Prostate gland (tissue), 2 donors: Measurements from ENCODE around the gene MYMK. TPM values are rescaled to one million over a fixed set of nuclear protein-coding genes. Genes with fewer than 3 reads are reported as not detected.

ENCODE experiments used
- DNase-seq: peaks from one replicate; pipeline ENCODE4 v3.0.0-alpha.2; 2019; ENCODE audit warnings: low spot score
- H3K27ac ChIP-seq, 2 donors: fragments of 200-600 bp; sonication (generic); 2 replicates each; pipeline ENCODE4 v1.5.1; 2017 to 2019
- H3K27me3 ChIP-seq: fragments of 200-600 bp; sonication (generic); replicated peaks from 2 replicates; pipeline ENCODE4 v1.5.1; 2019; ENCODE audit not compliant: insufficient read depth
- H3K36me3 ChIP-seq, 2 donors: fragments of 200-600 bp; sonication (generic); 1 replicate in 1 of 2; 2 replicates in 1 of 2; pipeline versions ENCODE4 v1.5.1 to v1.8.1; 2017 to 2019
- H3K4me1 ChIP-seq: fragments of 200-600 bp; sonication (generic); replicated peaks from 2 replicates; pipeline ENCODE4 v1.5.1; 2019
- H3K4me3 ChIP-seq, 2 donors: fragments of 200-600 bp; sonication (generic); 2 replicates each; pipeline ENCODE4 v1.5.1; 2017 to 2019
- H3K9me3 ChIP-seq: fragments of 200-600 bp; sonication (generic); 2 replicates; pipeline ENCODE4 v1.5.1; 2017
- CTCF ChIP-seq, 4 experiments: fragments of 200-600 bp in 2 of 4; fragments of 450-650 bp in 2 of 4; sonication (generic) in 2 of 4; IDR thresholded peaks; 1 replicate in 3 of 4; 2 replicates in 1 of 4; pipeline ENCODE4 v1.5.1; 2016 to 2019; ENCODE audit warnings: antibody characterized with exemption in 4 of 4, mild to moderate bottlenecking in 2 of 4, moderate library complexity in 2 of 4
- POLR2A ChIP-seq: fragments of 450-650 bp; IDR thresholded peaks from one replicate; pipeline ENCODE4 v1.6.1; 2016; ENCODE audit warnings: antibody characterized with exemption, mild to moderate bottlenecking
- POLR2AphosphoS5 ChIP-seq: sonication (generic); formaldehyde crosslinking; IDR thresholded peaks from one replicate; pipeline ENCODE4 v1.6.1; 2017; ENCODE audit warnings: antibody characterized with exemption
- WGBS: methylation state at CpG from one replicate; pipeline ENCODE4 v1.1.5; 2018; 5-methylcytosine and 5-hydroxymethylcytosine counted together
- intact Hi-C: fragments of 100-400 bp; cut with DNase I; formaldehyde crosslinking; loops from one replicate; pipeline ENCODE4 v1.14.2; 2022
- total RNA-seq, 2 donors: library from RNA; depleted of rRNA; stranded (reverse); fragments of >200 nt; gene quantifications; one replicate each; pipeline ENCODE4 v1.1.0, GENCODE V29; 2016

The MYMK gene
- total RNA-seq, 2 donors from 2014 or later: not detected

GRCh38 chr9:133517711-133518110 lies 7.0 kb downstream of the MYMK start:
- H3K9me3 ChIP-seq: no peaks in the 10 kb centered on the region
- no peaks in the 10 kb centered on the region for H3K27me3 ChIP-seq
- no peak overlapping the region for H3K27ac ChIP-seq
- DNase-seq: no peak
- intact Hi-C loops: no loop called here
- H3K4me3 ChIP-seq: no peak overlapping the region
- H3K4me1 ChIP-seq: no peaks in the 10 kb centered on the region
- TF ChIP-seq POLR2A (no peak), CTCF (IDR thresholded peaks at IDR 0.05) (no peak), POLR2AphosphoS5 (no peak)
- 83% methylated on average over 8 of the region's 8 CpGs for WGBS
- no peaks in the 10 kb centered on the region for H3K36me3 ChIP-seq

- 83% methylated on average over 7 of the region's 9 CpGs for WGBS
- Histone ChIP-seq H3K4me3 (no peak overlapping the region), H3K36me3 (no peaks in the 10 kb centered on the region), H3K9me3 (no peaks in the 10 kb centered on the region), H3K4me1 (no peaks in the 10 kb centered on the region), H3K27ac (no peak overlapping the region), H3K27me3 (no peaks in the 10 kb centered on the region)
- no peak for DNase-seq
- intact Hi-C loops: no loop called here
- TF ChIP-seq POLR2A: no peak
- no peak for TF ChIP-seq POLR2AphosphoS5
- no peak for TF ChIP-seq CTCF (IDR thresholded peaks at IDR 0.05)
Measured at GRCh38 chr9:133516961-133517350, 7.8 kb downstream of the MYMK start.

GRCh38 chr9:133516256-133516960 lies 8.4 kb downstream of the MYMK start:
- H3K27me3 ChIP-seq: no peaks in the 10 kb centered on the region
- H3K9me3 ChIP-seq: no peaks in the 10 kb centered on the region
- intact Hi-C loops: no loop called here
- no peak overlapping the region for H3K27ac ChIP-seq
- no peak overlapping the region for H3K4me3 ChIP-seq
- DNase-seq: no peak
- TF ChIP-seq POLR2A (no peak), CTCF (IDR thresholded peaks at IDR 0.05) (no peak), POLR2AphosphoS5 (no peak)
- no peaks in the 10 kb centered on the region for H3K36me3 ChIP-seq
- 79% methylated on average over 11 of the region's 11 CpGs for WGBS
- no peaks in the 10 kb centered on the region for H3K4me1 ChIP-seq

- no peak for DNase-seq
- Histone ChIP-seq H3K27ac (no peak overlapping the region), H3K4me3 (no peak overlapping the region), H3K9me3 (no peaks in the 10 kb centered on the region), H3K4me1 (no peaks in the 10 kb centered on the region), H3K36me3 (no peaks in the 10 kb centered on the region), H3K27me3 (no peaks in the 10 kb centered on the region)
- TF ChIP-seq CTCF (IDR thresholded peaks at IDR 0.05) (no peak), POLR2A (no peak), POLR2AphosphoS5 (no peak)
- 94% methylated on average over 17 of the region's 17 CpGs for WGBS
- intact Hi-C loops: no loop called here
Measured at GRCh38 chr9:133515615-133516255, 9.0 kb downstream of the MYMK start.

- Histone ChIP-seq H3K27me3 (no peaks in the 10 kb centered on the region), H3K27ac (no peak overlapping the region), H3K9me3 (no peaks in the 10 kb centered on the region), H3K36me3 (no peaks in the 10 kb centered on the region), H3K4me1 (no peaks in the 10 kb centered on the region), H3K4me3 (no peak overlapping the region)
- intact Hi-C loops: no loop called here
- DNase-seq: no peak
- WGBS: 88% methylated on average over 10 of the region's 10 CpGs
- no peak for TF ChIP-seq CTCF (IDR thresholded peaks at IDR 0.05)
- no peak for TF ChIP-seq POLR2AphosphoS5
- TF ChIP-seq POLR2A: no peak
Measured at GRCh38 chr9:133515240-133515610, 9.5 kb downstream of the MYMK start.
